Measurements from ENCODE around the gene TOR3A.

GRCh38 chr1:179143322-179143721 is 61.5 kb downstream of the TOR3A start:
- no peak for TF ChIP-seq ZBTB20 (CRISPR knock-in tag; IDR thresholded peaks at IDR 0.05; ENCODE audit: borderline replicate concordance, low read depth)
- no peak for TF ChIP-seq DMAP1 (CRISPR knock-in tag; IDR thresholded peaks at IDR 0.05)
- TF ChIP-seq ZBTB8A (CRISPR knock-in tag; IDR thresholded peaks at IDR 0.05; ENCODE audit: borderline replicate concordance, low read depth): no peak
- TF ChIP-seq POLR2AphosphoS5 (IDR thresholded peaks at IDR 0.05; ENCODE audit: low read depth, low read length): no peak
- TF ChIP-seq HMGXB4 (CRISPR knock-in tag; IDR thresholded peaks at IDR 0.05; ENCODE audit: borderline replicate concordance in 1 of 2, low read depth in 1 of 2): no peak
- no peak for TF ChIP-seq NFE2 (CRISPR knock-in tag; IDR thresholded peaks at IDR 0.05)
- TF ChIP-seq THAP9 (CRISPR knock-in tag; IDR thresholded peaks at IDR 0.05; ENCODE audit: borderline replicate concordance): no peak
- TF ChIP-seq TBL1XR1 (IDR thresholded peaks at IDR 0.05; ENCODE audit: borderline replicate concordance, low read length, partially characterized antibody): no peak

Measured in HepG2 (cell line).